ENCODE measurements around the gene ADPRH.

GRCh38 chr3:119588112-119588511 lies 8.8 kb downstream of the ADPRH start:
- no peak for TF ChIP-seq CTCF (IDR thresholded peaks at IDR 0.05)
- TF ChIP-seq EZH2phosphoT487 (IDR thresholded peaks at IDR 0.05), result no peak
- no peak for TF ChIP-seq EZH2 (IDR thresholded peaks at IDR 0.05)

Data from neural progenitor cell (in vitro differentiated cells).